GM21515 (cell line): ENCODE measurements around the gene SERPINA3.
"Not testable (repeated sequence)": the region's sequence is repeated elsewhere in the genome, so short reads cannot be mapped to it uniquely, and the experiment has no call there.

Experiments
- ATAC-seq: cut with Tn5 transposase; IDR thresholded peaks from one replicate; pipeline ENCODE4 v1.9.1; 2021; ENCODE audit not compliant: unreplicated experiment

SERPINA3 gene

GRCh38 chr14:94612174-94612573, at the start of gene SERPINA3:
SERPINA3 (plus strand) TSS chr14:94612391; CDS start chr14:94614442, 2,051 bp downstream.
- ATAC-seq: no peak

- no peak for ATAC-seq
Observed at GRCh38 chr14:94562941-94563883, 49.0 kb upstream of the SERPINA3 start.

- ATAC-seq: no peak
Observed at GRCh38 chr14:94564381-94564780, 47.8 kb upstream of the SERPINA3 start.

- no peak for ATAC-seq
Observed at GRCh38 chr14:94568186-94568585, 44.0 kb upstream of the SERPINA3 start.

GRCh38 chr14:94569381-94570001, 42.7 kb upstream of the SERPINA3 start:
- ATAC-seq: no peak

GRCh38 chr14:94570002-94570400, 42.2 kb upstream of the SERPINA3 start:
- ATAC-seq: no peak

GRCh38 chr14:94570440-94570839, 41.8 kb upstream of the SERPINA3 start:
- ATAC-seq: no peak

GRCh38 chr14:94571395-94571794, 40.8 kb upstream of the SERPINA3 start:
- ATAC-seq: no peak

GRCh38 chr14:94571950-94572349, 40.2 kb upstream of the SERPINA3 start:
- ATAC-seq: no peak

GRCh38 chr14:94572637-94573303, 39.4 kb upstream of the SERPINA3 start:
- ATAC-seq: no peak

GRCh38 chr14:94573475-94574277, 38.5 kb upstream of the SERPINA3 start:
- ATAC-seq: no peak

GRCh38 chr14:94574336-94574735, 37.9 kb upstream of the SERPINA3 start:
- ATAC-seq: no peak

GRCh38 chr14:94575730-94576585, 36.2 kb upstream of the SERPINA3 start:
- no peak for ATAC-seq

GRCh38 chr14:94577472-94577871, 34.7 kb upstream of the SERPINA3 start:
- not testable (repeated sequence) for ATAC-seq

GRCh38 chr14:94578712-94579111, 33.5 kb upstream of the SERPINA3 start:
- ATAC-seq: no peak

GRCh38 chr14:94581127-94581999, 30.8 kb upstream of the SERPINA3 start, which contains the start of gene SERPINA5:
SERPINA5 (plus strand) TSS chr14:94581426; CDS start chr14:94587363, 5,937 bp downstream.
- ATAC-seq: no peak

- no peak for ATAC-seq
Observed at GRCh38 chr14:94582199-94582750, 29.9 kb upstream of the SERPINA3 start.

- no peak for ATAC-seq
Observed at GRCh38 chr14:94582851-94583250, 29.3 kb upstream of the SERPINA3 start.
